ENCODE results near the gene NIPA2.
"Not testable (repeated sequence)": the region's sequence is repeated elsewhere in the genome, so short reads cannot be mapped to it uniquely, and the experiment has no call there.

Gene NIPA2

GRCh38 chr15:22838292-22839042 lies at the start of gene NIPA2:
TSS of gene NIPA2 (plus strand) at chr15:22838666. CDS start at chr15:22851732, 13,066 bp downstream.
- Mint-ChIP-seq H3K36me3 (peaks cover 56% of the 10 kb centered on the region), H3K4me1 (peaks cover 27% of the 10 kb centered on the region), H3K9me3 (no peaks in the 10 kb centered on the region), H3K27ac (peak within 1 kb of the TSS; percentile 91), H3K4me3 (peak within 1 kb of the TSS; percentile 87)
- peak; percentile 99 for DNase-seq (ENCODE audit: low spot score in 2 of 2)
- ATAC-seq: peak; percentile 96

- H3K4me3 Mint-ChIP-seq: no peak overlapping the region
- ATAC-seq (no peak), DNase-seq (ENCODE audit: low spot score in 2 of 2) (no peak)
- peaks cover 10% of the 10 kb centered on the region for H3K36me3 Mint-ChIP-seq
- H3K9me3 Mint-ChIP-seq: peaks cover 4% of the 10 kb centered on the region
- H3K4me1 Mint-ChIP-seq: peaks cover 38% of the 10 kb centered on the region
- no peak overlapping the region for H3K27ac Mint-ChIP-seq
Measured at GRCh38 chr15:22794063-22794462, 44.4 kb upstream of the NIPA2 start.

GRCh38 chr15:22794621-22795167 lies 43.8 kb upstream of the NIPA2 start:
- Mint-ChIP-seq H3K9me3 (no peaks in the 10 kb centered on the region), H3K36me3 (peaks cover 5% of the 10 kb centered on the region), H3K4me3 (no peak overlapping the region), H3K4me1 (peaks cover 33% of the 10 kb centered on the region), H3K27ac (no peak overlapping the region)
- DNase-seq (ENCODE audit: low spot score in 2 of 2): no peak
- ATAC-seq: no peak

GRCh38 chr15:22795206-22796063 lies 43.0 kb upstream of the NIPA2 start:
- Mint-ChIP-seq H3K27ac (no peak overlapping the region), H3K4me3 (peak overlapping the region; percentile 68), H3K4me1 (peaks cover 40% of the 10 kb centered on the region), H3K36me3 (peaks cover 5% of the 10 kb centered on the region), H3K9me3 (no peaks in the 10 kb centered on the region)
- DNase-seq (ENCODE audit: low spot score in 2 of 2) (no peak), ATAC-seq (no peak)

GRCh38 chr15:22796079-22796478 lies 42.4 kb upstream of the NIPA2 start:
- no peaks in the 10 kb centered on the region for H3K9me3 Mint-ChIP-seq
- H3K27ac Mint-ChIP-seq: peak overlapping the region; percentile 84
- H3K4me3 Mint-ChIP-seq: peak overlapping the region; percentile 68
- peaks cover 42% of the 10 kb centered on the region for H3K4me1 Mint-ChIP-seq
- DNase-seq (ENCODE audit: low spot score in 2 of 2) (no peak), ATAC-seq (no peak)
- H3K36me3 Mint-ChIP-seq: peaks cover 5% of the 10 kb centered on the region

- H3K4me1 Mint-ChIP-seq: peaks cover 29% of the 10 kb centered on the region
- peaks cover 5% of the 10 kb centered on the region for H3K36me3 Mint-ChIP-seq
- no peak overlapping the region for H3K27ac Mint-ChIP-seq
- DNase-seq (ENCODE audit: low spot score in 2 of 2) (no peak), ATAC-seq (no peak)
- H3K9me3 Mint-ChIP-seq: no peaks in the 10 kb centered on the region
- no peak overlapping the region for H3K4me3 Mint-ChIP-seq
Measured at GRCh38 chr15:22799902-22800301, 38.6 kb upstream of the NIPA2 start.

- not testable (repeated sequence) for H3K27ac Mint-ChIP-seq; H3K9me3 Mint-ChIP-seq; H3K36me3 Mint-ChIP-seq; H3K4me3 Mint-ChIP-seq; ATAC-seq; DNase-seq (ENCODE audit: low spot score in 2 of 2)
- H3K4me1 Mint-ChIP-seq: peaks cover 22% of the 10 kb centered on the region
Measured at GRCh38 chr15:22803006-22803405, 35.5 kb upstream of the NIPA2 start.

- ATAC-seq (no peak), DNase-seq (ENCODE audit: low spot score in 2 of 2) (no peak)
- Mint-ChIP-seq H3K27ac (peak overlapping the region; percentile 51), H3K4me3 (no peak overlapping the region), H3K4me1 (peaks cover 17% of the 10 kb centered on the region), H3K9me3 (no peaks in the 10 kb centered on the region), H3K36me3 (no peaks in the 10 kb centered on the region)
Measured at GRCh38 chr15:22806156-22806555, 32.3 kb upstream of the NIPA2 start.

- H3K36me3 Mint-ChIP-seq: peaks cover 2% of the 10 kb centered on the region
- DNase-seq (ENCODE audit: low spot score in 2 of 2): no peak
- H3K4me1 Mint-ChIP-seq: peaks cover 13% of the 10 kb centered on the region
- peak overlapping the region; percentile 51 for H3K27ac Mint-ChIP-seq
- no peak overlapping the region for H3K4me3 Mint-ChIP-seq
- ATAC-seq: no peak
- H3K9me3 Mint-ChIP-seq: no peaks in the 10 kb centered on the region
Measured at GRCh38 chr15:22806664-22807063, 31.8 kb upstream of the NIPA2 start.

- not testable (repeated sequence) for H3K9me3 Mint-ChIP-seq; DNase-seq (ENCODE audit: low spot score in 2 of 2); H3K36me3 Mint-ChIP-seq; ATAC-seq; H3K4me3 Mint-ChIP-seq; H3K27ac Mint-ChIP-seq
- H3K4me1 Mint-ChIP-seq: peaks cover 13% of the 10 kb centered on the region
Measured at GRCh38 chr15:22807831-22808230, 30.6 kb upstream of the NIPA2 start.

- no peak overlapping the region for H3K27ac Mint-ChIP-seq
- H3K4me3 Mint-ChIP-seq: no peak overlapping the region
- H3K9me3 Mint-ChIP-seq: no peaks in the 10 kb centered on the region
- peaks cover 12% of the 10 kb centered on the region for H3K36me3 Mint-ChIP-seq
- DNase-seq (ENCODE audit: low spot score in 2 of 2): no peak
- H3K4me1 Mint-ChIP-seq: peaks cover 13% of the 10 kb centered on the region
- ATAC-seq: no peak
Measured at GRCh38 chr15:22808240-22808639, 30.2 kb upstream of the NIPA2 start.

- H3K36me3 Mint-ChIP-seq: peaks cover 18% of the 10 kb centered on the region
- H3K4me1 Mint-ChIP-seq: peaks cover 13% of the 10 kb centered on the region
- no peaks in the 10 kb centered on the region for H3K9me3 Mint-ChIP-seq
- DNase-seq (ENCODE audit: low spot score in 2 of 2) (no peak), ATAC-seq (no peak)
- H3K27ac Mint-ChIP-seq: no peak overlapping the region
- H3K4me3 Mint-ChIP-seq: no peak overlapping the region
Measured at GRCh38 chr15:22808761-22809280, 29.6 kb upstream of the NIPA2 start.

- peak overlapping the region; percentile 65 for H3K27ac Mint-ChIP-seq
- peaks cover 13% of the 10 kb centered on the region for H3K4me1 Mint-ChIP-seq
- H3K36me3 Mint-ChIP-seq: peaks cover 32% of the 10 kb centered on the region
- ATAC-seq: no peak
- H3K9me3 Mint-ChIP-seq: no peaks in the 10 kb centered on the region
- no peak overlapping the region for H3K4me3 Mint-ChIP-seq
- DNase-seq (ENCODE audit: low spot score in 2 of 2): no peak
Measured at GRCh38 chr15:22810033-22810852, 28.2 kb upstream of the NIPA2 start.

- no peak overlapping the region for H3K4me3 Mint-ChIP-seq
- no peak for ATAC-seq
- no peak overlapping the region for H3K27ac Mint-ChIP-seq
- peaks cover 13% of the 10 kb centered on the region for H3K4me1 Mint-ChIP-seq
- no peak for DNase-seq (ENCODE audit: low spot score in 2 of 2)
- H3K9me3 Mint-ChIP-seq: no peaks in the 10 kb centered on the region
- H3K36me3 Mint-ChIP-seq: peaks cover 36% of the 10 kb centered on the region
Measured at GRCh38 chr15:22810853-22811338, 27.6 kb upstream of the NIPA2 start.
